Nephron (organoid): ENCODE measurements around the gene ZSCAN12.

Experiments used
- H3K27ac Mint-ChIP-seq, 3 experiments: 2 replicates each; pipeline ENCODE4 v1.8.0; 2020; ENCODE audit warnings: mixed read lengths in 3 of 3, mild to moderate bottlenecking in 2 of 3, moderate library complexity in 1 of 3
- H3K27me3 Mint-ChIP-seq: 2 replicates; pipeline ENCODE4 v1.8.0; 2021; ENCODE audit warnings: low read depth, mild to moderate bottlenecking, moderate library complexity, mixed read lengths
- H3K36me3 Mint-ChIP-seq: 2 replicates; pipeline ENCODE4 v1.8.0; 2020; ENCODE audit warnings: low read depth, mixed read lengths
- H3K4me1 Mint-ChIP-seq: 2 replicates; pipeline ENCODE4 v1.8.0; 2020; ENCODE audit warnings: mixed read lengths
- H3K4me3 Mint-ChIP-seq, 3 experiments: 2 replicates each; pipeline ENCODE4 v1.8.0; 2020; ENCODE audit warnings: mild to moderate bottlenecking in 3 of 3, mixed read lengths in 3 of 3, moderate library complexity in 2 of 3
- H3K9me3 Mint-ChIP-seq: 2 replicates; pipeline ENCODE4 v1.8.0; 2020; ENCODE audit warnings: mixed read lengths
- CTCF ChIP-seq, 3 experiments: fragments of 200-600 bp; sonication (generic); IDR thresholded peaks; one replicate each; pipeline ENCODE4 v1.5.0; 2021; ENCODE audit warnings: antibody characterized with exemption in 3 of 3; ENCODE audit not compliant: unreplicated experiment in 3 of 3

ZSCAN12 gene

GRCh38 chr6:28354688-28355554 is 44.6 kb downstream of the ZSCAN12 start:
- H3K4me1 Mint-ChIP-seq: peaks cover 49% of the 10 kb centered on the region
- peaks cover 20% of the 10 kb centered on the region for H3K36me3 Mint-ChIP-seq
- H3K4me3 Mint-ChIP-seq: peak overlapping the region; percentile 88 to 96 (median 93)
- no peak for TF ChIP-seq CTCF (IDR thresholded peaks at IDR 0.05; ENCODE audit: unreplicated experiment in 3 of 3)
- H3K27me3 Mint-ChIP-seq: no peaks in the 10 kb centered on the region
- H3K9me3 Mint-ChIP-seq: no peaks in the 10 kb centered on the region
- H3K27ac Mint-ChIP-seq: peak overlapping the region; percentile 89 to 95 (median 90)

GRCh38 chr6:28353981-28354676 is 45.4 kb downstream of the ZSCAN12 start:
- Mint-ChIP-seq H3K4me1 (peaks cover 55% of the 10 kb centered on the region), H3K36me3 (peaks cover 15% of the 10 kb centered on the region)

GRCh38 chr6:28353356-28353755 is 46.2 kb downstream of the ZSCAN12 start:
- peaks cover 15% of the 10 kb centered on the region for H3K36me3 Mint-ChIP-seq
- TF ChIP-seq CTCF (IDR thresholded peaks at IDR 0.05; ENCODE audit: unreplicated experiment in 3 of 3): no peak
- no peaks in the 10 kb centered on the region for H3K27me3 Mint-ChIP-seq
- peaks cover 55% of the 10 kb centered on the region for H3K4me1 Mint-ChIP-seq
- H3K9me3 Mint-ChIP-seq: no peaks in the 10 kb centered on the region
- peak overlapping the region; percentile 81 to 98 (median 98) for H3K4me3 Mint-ChIP-seq
- H3K27ac Mint-ChIP-seq: peak overlapping the region; percentile 84 to 93 (median 92)

More at GRCh38 chr6:28353981-28354676, 45.4 kb downstream of the ZSCAN12 start:
- Mint-ChIP-seq H3K27ac (peak overlapping the region; percentile 84 to 93 (median 92)), H3K4me3 (peak overlapping the region; percentile 59 to 98 (median 81)), H3K9me3 (no peaks in the 10 kb centered on the region), H3K27me3 (no peaks in the 10 kb centered on the region)
- no peak for TF ChIP-seq CTCF (IDR thresholded peaks at IDR 0.05; ENCODE audit: unreplicated experiment in 3 of 3)

GRCh38 chr6:28351493-28351925 is 48.0 kb downstream of the ZSCAN12 start:
- Mint-ChIP-seq H3K36me3 (peaks cover 15% of the 10 kb centered on the region), H3K4me1 (peaks cover 55% of the 10 kb centered on the region), H3K4me3 (peak overlapping the region; percentile 98 to 99 (median 98)), H3K9me3 (no peaks in the 10 kb centered on the region), H3K27ac (peak overlapping the region in 2 of 3 experiments; percentile 23 to 37), H3K27me3 (peaks cover 6% of the 10 kb centered on the region)
- no peak for TF ChIP-seq CTCF (IDR thresholded peaks at IDR 0.05; ENCODE audit: unreplicated experiment in 3 of 3)

- peak overlapping the region; percentile 94 to 98 (median 96) for H3K27ac Mint-ChIP-seq
- peak overlapping the region; percentile 98 to 99 (median 98) for H3K4me3 Mint-ChIP-seq
- H3K36me3 Mint-ChIP-seq: peaks cover 15% of the 10 kb centered on the region
- H3K4me1 Mint-ChIP-seq: peaks cover 51% of the 10 kb centered on the region
- TF ChIP-seq CTCF (IDR thresholded peaks at IDR 0.05; ENCODE audit: unreplicated experiment in 3 of 3): no peak
- peaks cover 8% of the 10 kb centered on the region for H3K27me3 Mint-ChIP-seq
- no peaks in the 10 kb centered on the region for H3K9me3 Mint-ChIP-seq
Measured at GRCh38 chr6:28351087-28351486, 48.5 kb downstream of the ZSCAN12 start.
